Adrenal gland (tissue), 12 donors: ENCODE measurements around the gene CFL1. TPM values are rescaled to one million over a fixed set of nuclear protein-coding genes. Genes with fewer than 3 reads are reported as not detected.

Source experiments
- DNase-seq, 7 donors: peaks; one replicate each; pipeline ENCODE4 v3.0.0-alpha.2; 2019 to 2020
- H3K27ac ChIP-seq, 5 donors: fragments of 200-600 bp; sonication (generic) in 4 of 5; 1 replicate in 3 of 5; 2 replicates in 2 of 5; pipeline versions ENCODE4 v1.5.1 to v1.8.0; 2016 to 2020; ENCODE audit warnings: mild to moderate bottlenecking in 1 of 5
- H3K27me3 ChIP-seq: fragments of 200-600 bp; 2 replicates; pipeline ENCODE4 v1.8.0; 2021
- H3K36me3 ChIP-seq, 2 donors: fragments of 200-600 bp; replicated peaks in 1 of 2; 1 replicate in 1 of 2; 2 replicates in 1 of 2; pipeline versions ENCODE4 v1.5.1 to v1.8.0; 2018 to 2022
- H3K4me1 ChIP-seq, 2 donors: fragments of 200-600 bp; replicated peaks in 1 of 2; 1 replicate in 1 of 2; 2 replicates in 1 of 2; pipeline versions ENCODE4 v1.5.1 to v1.8.0; 2018 to 2021
- H3K4me3 ChIP-seq, 4 donors: fragments of 200-600 bp; sonication (generic) in 3 of 4; one replicate each; pipeline ENCODE4 v1.5.1; 2016 to 2018
- H3K9me3 ChIP-seq, 3 donors: fragments of 200-600 bp; sonication (generic) in 1 of 3; replicated peaks in 1 of 3; 1 replicate in 2 of 3; 2 replicates in 1 of 3; pipeline versions ENCODE4 v1.5.1 to v1.8.0; 2016 to 2021
- CTCF ChIP-seq, 6 experiments: fragments of 450-650 bp in 4 of 6; fragments of 200-600 bp in 2 of 6; sonication (generic) in 1 of 6; IDR thresholded peaks; 1 replicate in 5 of 6; 2 replicates in 1 of 6; pipeline versions ENCODE4 v1.5.1 to v1.8.0; 2016 to 2021; ENCODE audit warnings: antibody characterized with exemption in 6 of 6, mild to moderate bottlenecking in 2 of 6, moderate library complexity in 1 of 6
- POLR2A ChIP-seq, 2 donors: fragments of 450-650 bp; IDR thresholded peaks; one replicate each; pipeline ENCODE4 v1.6.1; 2017; ENCODE audit warnings: antibody characterized with exemption in 2 of 2, mild to moderate bottlenecking in 2 of 2, moderate library complexity in 1 of 2
- WGBS, 4 donors: extraction: QIAGEN DNeasy Blood & Tissue Kit in 2 of 4; methylation state at CpG; one replicate each; pipeline versions ENCODE4 v1.1.5 to v1.1.7; 2013 to 2017; 5-methylcytosine and 5-hydroxymethylcytosine counted together
- intact Hi-C, 2 donors: fragments of 100-400 bp; cut with DNase I; formaldehyde crosslinking; loops; one replicate each; pipeline versions ENCODE4 v1.14.1 to v1.15.0; 2022 to 2023
- polyA plus RNA-seq, 3 donors: library from polyadenylated mRNA; stranded (reverse); fragments of 200-250 nt in 2 of 3; fragments of 350-450 nt in 1 of 3; fragmentation: Illumina TruSeq in 1 of 3; extraction: RNeasy Lipid Tissue Mini Kit (QIAGEN cat#74804) in 1 of 3; gene quantifications; one replicate each; pipeline ENCODE4 v1.2.3, GENCODE V29; 2013 to 2014
- total RNA-seq, 9 donors: library from RNA; depleted of rRNA in 4 of 9; stranded (reverse); fragments of >200 nt in 4 of 9; fragments of 120-200 nt in 1 of 9; fragmentation: NEBNext Ultra II Directional in 1 of 9; extraction: Animal tissue kit (Norgen Biotek cat#: 25700) in 1 of 9; gene quantifications; one replicate each; pipeline versions ENCODE4 v1.1.0 to v1.2.4, GENCODE V29; 2013 to 2023
- donor health status: healthy with polysubstance abuse.
- donor health status: Bipolar disorder and iron deficiency.
- donor health status: DM: yes; HTN: yes; CAD: no.
- donor health status: DM: no; HTN: no; CAD: no.
- donor health status: DM: no; HTN: no; CAD: no.
- donor health status: DM: yes; HTN: yes; CAD: no.

CFL1 gene
- total and polyA plus RNA-seq, 12 donors, result 217 to 765 (median 599) TPM

- peak in 1 of 7 donors; percentile 7 for DNase-seq
- Histone ChIP-seq H3K27ac (no peak overlapping the region), H3K27me3 (no peaks in the 10 kb centered on the region), H3K36me3 (peaks cover 0 to 43% of the 10 kb centered on the region in 2 donors), H3K4me1 (peaks cover 0 to 5% of the 10 kb centered on the region in 2 donors), H3K4me3 (no peak overlapping the region), H3K9me3 (no peaks in the 10 kb centered on the region)
- intact Hi-C loops, result loop anchor here (5.0 kb wide), 2 partner anchors 80 to 100 kb away; partner anchors contain the start of gene SART1 (in 1 of the 2)
- no peak for TF ChIP-seq POLR2A (IDR thresholded peaks at IDR 0.05)
- no peak for TF ChIP-seq CTCF (IDR thresholded peaks at IDR 0.05)
- 87 to 92% (median 91%) methylated on average over 23 to 30 of the region's 30 CpGs for WGBS, 4 donors
Measured at GRCh38 chr11:65882120-65883057, 24.4 kb upstream of the CFL1 start.

GRCh38 chr11:65880844-65881421 lies 23.0 kb upstream of the CFL1 start:
- WGBS, 4 donors, result 65 to 76% (median 68%) methylated on average over 4 to 7 of the region's 7 CpGs
- TF ChIP-seq CTCF (IDR thresholded peaks at IDR 0.05), result no peak
- no peak for TF ChIP-seq POLR2A (IDR thresholded peaks at IDR 0.05)

GRCh38 chr11:65880027-65880426 lies 22.0 kb upstream of the CFL1 start:
- Histone ChIP-seq H3K36me3 (peaks cover 0 to 25% of the 10 kb centered on the region in 2 donors), H3K27me3 (no peaks in the 10 kb centered on the region), H3K9me3 (no peaks in the 10 kb centered on the region), H3K4me3 (no peak overlapping the region), H3K27ac (no peak overlapping the region), H3K4me1 (peaks cover 0 to 3% of the 10 kb centered on the region in 2 donors)
- no peak for DNase-seq
- intact Hi-C loops, result loop anchor here (5.0 kb wide), 2 partner anchors 82 to 102 kb away; partner anchors contain the start of gene SART1 (in 1 of the 2)
- TF ChIP-seq CTCF (IDR thresholded peaks at IDR 0.05) (no peak), POLR2A (IDR thresholded peaks at IDR 0.05) (no peak)
- WGBS, 4 donors, result 59 to 84% (median 67%) methylated on average over 3 to 7 of the region's 7 CpGs

More at GRCh38 chr11:65880844-65881421, 23.0 kb upstream of the CFL1 start:
- intact Hi-C loops, result loop anchor here (5.0 kb wide), 2 partner anchors 81 to 101 kb away; partner anchors contain the start of gene SART1 (in 1 of the 2)
- Histone ChIP-seq H3K27me3 (no peaks in the 10 kb centered on the region), H3K4me3 (no peak overlapping the region), H3K9me3 (no peaks in the 10 kb centered on the region), H3K27ac (no peak overlapping the region), H3K4me1 (peaks cover 0 to 3% of the 10 kb centered on the region in 2 donors), H3K36me3 (peaks cover 0 to 32% of the 10 kb centered on the region in 2 donors)
- no peak for DNase-seq

GRCh38 chr11:65879617-65880016 lies 21.6 kb upstream of the CFL1 start, which contains the start of gene CTSW:
Gene CTSW (plus strand): TSS chr11:65879837. CDS start chr11:65879855, 18 bp downstream.
- Histone ChIP-seq H3K4me3 (no peak within 1 kb of the TSS), H3K9me3 (no peaks in the 10 kb centered on the region), H3K27me3 (no peaks in the 10 kb centered on the region), H3K36me3 (peaks cover 0 to 25% of the 10 kb centered on the region in 2 donors), H3K27ac (no peak within 1 kb of the TSS), H3K4me1 (no peaks in the 10 kb centered on the region)
- 50 to 58% (median 52%) methylated on average over 6 to 7 of the region's 7 CpGs for WGBS, 4 donors
- DNase-seq, result no peak
- intact Hi-C loops, result loop anchor here (5.0 kb wide), 2 partner anchors 83 to 103 kb away; partner anchors contain the start of gene SART1 (in 1 of the 2)
- TF ChIP-seq CTCF (IDR thresholded peaks at IDR 0.05) (no peak), POLR2A (IDR thresholded peaks at IDR 0.05) (no peak)
